Mesodermal cell (in vitro differentiated cells): ENCODE results near the gene SCO1.

Experiments
- H3K27ac ChIP-seq: 2 replicates; pipeline ENCODE4 v1.7.0; 2013; ENCODE audit warnings: mild to moderate bottlenecking, low read depth, low read length, moderate library complexity; ENCODE audit not compliant: severe bottlenecking
- H3K36me3 ChIP-seq: 2 replicates; pipeline ENCODE4 v1.7.1; 2013; ENCODE audit warnings: mild to moderate bottlenecking, low read length, moderate library complexity; ENCODE audit not compliant: control insufficient read depth, insufficient read depth
- H3K4me1 ChIP-seq: one replicate; pipeline ENCODE4 v1.7.1; 2013; ENCODE audit warnings: mild to moderate bottlenecking, low read length; ENCODE audit not compliant: insufficient read depth, control insufficient read depth, poor library complexity, severe bottlenecking
- H3K4me3 ChIP-seq: 2 replicates; pipeline ENCODE4 v1.7.0; 2013; ENCODE audit warnings: low read length, control low read depth, mild to moderate bottlenecking; ENCODE audit not compliant: insufficient read depth, poor library complexity, severe bottlenecking; ENCODE audit errors: extremely low read depth
- H3K9me3 ChIP-seq: 2 replicates; pipeline ENCODE4 v1.7.1; 2013; ENCODE audit warnings: mild to moderate bottlenecking, low read length, moderate library complexity; ENCODE audit not compliant: control insufficient read depth
- WGBS, 2 experiments: methylation state at CpG; one replicate each; pipeline ENCODE4 v1.1.5; 2013; ENCODE audit warnings: missing lambda C conversion rate in 2 of 2; ENCODE audit not compliant: insufficient coverage in 2 of 2; 5-methylcytosine and 5-hydroxymethylcytosine counted together

SCO1 gene

DNA sequence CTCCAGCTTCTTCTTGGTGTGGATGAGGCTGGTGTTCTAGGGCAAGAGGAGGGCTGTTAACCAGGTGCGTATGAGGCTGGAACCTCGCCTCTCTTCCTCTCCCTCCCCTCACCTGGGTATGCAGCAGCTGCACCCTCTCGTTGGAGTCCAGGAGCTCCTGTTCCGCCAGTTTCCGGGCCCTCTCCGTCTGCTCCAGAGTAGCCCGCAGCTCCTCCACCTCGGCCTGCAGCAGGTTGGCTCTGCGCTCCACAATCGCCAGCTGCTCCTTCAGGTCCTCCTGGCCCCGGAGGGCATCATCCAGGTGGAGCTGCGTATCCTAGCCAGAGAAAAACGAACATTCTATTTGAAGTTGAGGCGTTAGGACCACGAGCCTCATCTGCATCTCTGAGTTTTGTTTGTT, 65.6 kb downstream of the SCO1 start:
- no peaks in the 10 kb centered on the region for H3K36me3 ChIP-seq
- no peak overlapping the region for H3K27ac ChIP-seq
- no peaks in the 10 kb centered on the region for H3K9me3 ChIP-seq
- WGBS, 2 experiments, result 89 to 90% methylated on average over 11 to 14 of the region's 15 CpGs
- no peak overlapping the region for H3K4me3 ChIP-seq
- no peaks in the 10 kb centered on the region for H3K4me1 ChIP-seq

GRCh38 chr17:10631048-10631700, 66.2 kb downstream of the SCO1 start:
- H3K4me3 ChIP-seq, result no peak overlapping the region
- no peak overlapping the region for H3K27ac ChIP-seq
- no peaks in the 10 kb centered on the region for H3K36me3 ChIP-seq
- no peaks in the 10 kb centered on the region for H3K9me3 ChIP-seq
- H3K4me1 ChIP-seq, result no peaks in the 10 kb centered on the region
- WGBS, 2 experiments, result 55 to 62% methylated on average over 13 to 15 of the region's 18 CpGs

- WGBS, 2 experiments, result 89 to 96% methylated on average over 8 to 11 of the region's 12 CpGs
- Histone ChIP-seq H3K4me3 (no peak overlapping the region), H3K9me3 (no peaks in the 10 kb centered on the region), H3K4me1 (no peaks in the 10 kb centered on the region), H3K36me3 (no peaks in the 10 kb centered on the region), H3K27ac (no peak overlapping the region)
Measured at GRCh38 chr17:10629706-10630105, 67.6 kb downstream of the SCO1 start.

- Histone ChIP-seq H3K4me3 (no peak overlapping the region), H3K9me3 (no peaks in the 10 kb centered on the region), H3K4me1 (no peaks in the 10 kb centered on the region), H3K27ac (no peak overlapping the region), H3K36me3 (no peaks in the 10 kb centered on the region)
- 72 to 77% methylated on average over 10 to 12 of the region's 13 CpGs for WGBS, 2 experiments
Measured at GRCh38 chr17:10628756-10629155, 68.6 kb downstream of the SCO1 start.

DNA sequence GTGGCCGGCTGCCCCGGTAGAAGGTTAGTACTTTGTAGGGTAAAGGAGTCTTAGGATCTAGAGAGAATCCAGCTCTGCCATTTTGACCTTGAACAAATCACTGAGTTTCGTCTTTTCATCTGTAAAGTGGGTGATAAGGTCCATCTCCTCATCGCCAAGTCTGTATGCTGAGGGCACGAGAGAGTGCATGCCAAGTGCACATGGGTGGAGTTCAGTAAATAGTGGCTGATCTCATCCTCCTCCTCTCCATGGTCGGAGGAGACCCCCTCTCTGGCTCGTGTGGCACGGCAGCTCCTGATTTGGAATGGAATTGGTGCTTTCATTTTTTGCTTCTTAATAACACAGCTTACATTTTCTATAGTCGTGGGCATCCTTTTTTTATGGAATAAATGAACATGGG, 70.9 kb downstream of the SCO1 start:
- 90 to 96% methylated on average over 4 of the region's 9 CpGs for WGBS, 2 experiments
- Histone ChIP-seq H3K4me3 (no peak overlapping the region), H3K4me1 (no peaks in the 10 kb centered on the region), H3K27ac (no peak overlapping the region), H3K9me3 (no peaks in the 10 kb centered on the region), H3K36me3 (no peaks in the 10 kb centered on the region)

- H3K27ac ChIP-seq, result no peak overlapping the region
- WGBS, 2 experiments, result 89 to 91% methylated on average over 8 to 9 of the region's 11 CpGs
- H3K9me3 ChIP-seq, result no peaks in the 10 kb centered on the region
- no peaks in the 10 kb centered on the region for H3K4me1 ChIP-seq
- H3K4me3 ChIP-seq, result no peak overlapping the region
- no peaks in the 10 kb centered on the region for H3K36me3 ChIP-seq
Measured at GRCh38 chr17:10624969-10625368, 72.4 kb downstream of the SCO1 start.

DNA sequence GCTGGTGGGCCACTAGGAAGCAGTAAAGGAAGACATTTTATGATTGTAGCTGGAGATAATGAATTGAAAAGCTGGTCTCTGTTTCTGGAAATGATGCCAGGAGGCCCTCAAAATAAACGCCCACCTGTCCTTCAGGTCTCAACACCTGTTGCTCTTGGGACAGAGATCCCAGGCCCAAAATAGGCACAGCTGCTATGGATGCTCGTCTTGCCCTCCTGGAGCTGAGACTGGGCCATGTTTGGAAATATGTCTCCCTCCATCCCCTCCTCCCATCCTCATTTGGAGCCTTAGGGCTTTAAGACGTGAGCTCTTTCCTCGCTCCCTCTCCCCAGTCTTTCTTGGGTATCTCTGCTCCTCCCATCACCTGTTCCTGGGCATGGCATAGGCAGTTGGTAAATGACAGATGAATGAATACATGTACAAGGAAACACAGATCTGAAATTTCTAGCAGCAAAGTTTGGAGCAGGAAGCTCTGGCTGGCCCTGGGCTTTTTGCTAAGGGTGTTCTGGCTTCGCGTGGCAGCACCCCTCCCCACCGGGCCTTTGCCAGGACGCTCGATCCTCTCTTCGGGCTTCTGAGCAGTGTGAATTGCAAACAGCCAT, 73.5 kb downstream of the SCO1 start:
- 91 to 97% methylated on average over 8 of the region's 10 CpGs for WGBS, 2 experiments
- H3K4me1 ChIP-seq, result no peaks in the 10 kb centered on the region
- H3K4me3 ChIP-seq, result no peak overlapping the region
- H3K27ac ChIP-seq, result no peak overlapping the region
- no peaks in the 10 kb centered on the region for H3K36me3 ChIP-seq
- H3K9me3 ChIP-seq, result no peaks in the 10 kb centered on the region

GRCh38 chr17:10622617-10623485, 74.5 kb downstream of the SCO1 start:
- H3K4me3 ChIP-seq, result no peak overlapping the region
- no peaks in the 10 kb centered on the region for H3K4me1 ChIP-seq
- WGBS, 2 experiments, result 83 to 90% methylated on average over 8 to 10 of the region's 14 CpGs
- no peak overlapping the region for H3K27ac ChIP-seq
- no peaks in the 10 kb centered on the region for H3K9me3 ChIP-seq
- no peaks in the 10 kb centered on the region for H3K36me3 ChIP-seq
